Measurements from ENCODE around the gene MT1E.
"Not testable (repeated sequence)": the region's sequence is repeated elsewhere in the genome, so short reads cannot be mapped to it uniquely, and the experiment has no call there.

Gene MT1E

GRCh38 chr16:56625140-56625942 lies at the start of gene MT1E:
MT1E (plus strand) TSS chr16:56625781; CDS start chr16:56625852, 71 bp downstream.
- DNase-seq, result peak; percentile 84

- DNase-seq, result peak; percentile 92
Observed at GRCh38 chr16:56576585-56577299, 48.8 kb upstream of the MT1E start.

- DNase-seq, result no peak
Observed at GRCh38 chr16:56577300-56577625, 48.3 kb upstream of the MT1E start.

GRCh38 chr16:56580391-56581048 lies 45.1 kb upstream of the MT1E start:
- no peak for DNase-seq

- DNase-seq, result not testable (repeated sequence)
Observed at GRCh38 chr16:56582911-56583310, 42.7 kb upstream of the MT1E start.

GRCh38 chr16:56583351-56584168 lies 42.0 kb upstream of the MT1E start:
- no peak for DNase-seq

GRCh38 chr16:56584276-56584675 lies 41.3 kb upstream of the MT1E start:
- no peak for DNase-seq

- DNase-seq, result no peak
Observed at GRCh38 chr16:56588781-56589140, 36.8 kb upstream of the MT1E start.

- DNase-seq, result peak; percentile 50
Observed at GRCh38 chr16:56589141-56590039, 36.2 kb upstream of the MT1E start, which contains the start of gene MT3. MT3 (plus strand) TSS chr16:56589528; CDS start chr16:56589591, 63 bp downstream.

GRCh38 chr16:56591377-56592060 lies 34.1 kb upstream of the MT1E start:
- DNase-seq, result no peak

- DNase-seq, result no peak
Observed at GRCh38 chr16:56593573-56594291, 31.8 kb upstream of the MT1E start.

GRCh38 chr16:56594292-56594619 lies 31.3 kb upstream of the MT1E start:
- DNase-seq, result no peak

- peak; percentile 41 for DNase-seq
Observed at GRCh38 chr16:56600398-56600999, 25.1 kb upstream of the MT1E start.

GRCh38 chr16:56601325-56601724 lies 24.3 kb upstream of the MT1E start:
- no peak for DNase-seq

GRCh38 chr16:56603589-56603988 lies 22.0 kb upstream of the MT1E start:
- DNase-seq, result peak; percentile 23

- no peak for DNase-seq
Observed at GRCh38 chr16:56604966-56605365, 20.6 kb upstream of the MT1E start.

- no peak for DNase-seq
Observed at GRCh38 chr16:56605475-56605874, 20.1 kb upstream of the MT1E start.

- DNase-seq, result peak; percentile 37
Observed at GRCh38 chr16:56606071-56606475, 19.5 kb upstream of the MT1E start.

GRCh38 chr16:56606476-56607108 lies 19.0 kb upstream of the MT1E start:
- DNase-seq, result no peak
